ENCODE measurements around the gene MGLL. TPM values are rescaled to one million over a fixed set of nuclear protein-coding genes. Genes with fewer than 3 reads are reported as not detected.
A peak's percentile ranks its signal among the peaks of the same experiment; 100 is the strongest.

Gene MGLL
- polyA plus RNA-seq, 4 donors: 24.7 to 47.2 (median 43.1) TPM

DNA sequence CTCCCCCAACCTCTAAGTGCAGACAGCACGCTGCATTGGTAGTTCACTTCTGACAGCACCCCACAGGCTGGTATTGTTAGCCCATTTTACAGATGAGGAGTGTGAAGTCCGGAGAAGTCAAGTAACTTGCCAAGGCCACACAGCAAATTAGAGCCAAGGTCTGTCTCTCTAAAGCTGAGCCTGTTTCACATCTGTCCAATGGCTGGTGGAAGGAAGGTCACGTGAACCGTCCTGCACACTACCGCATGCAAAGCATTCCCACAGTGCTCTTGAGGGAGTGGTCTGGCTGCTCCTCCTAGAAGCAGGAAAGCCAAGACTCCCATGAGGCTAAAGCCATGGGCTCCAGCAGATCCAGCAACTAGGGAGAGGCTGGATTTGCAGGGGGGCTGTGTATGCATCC, 50.0 kb downstream of the MGLL start:
- Histone ChIP-seq H3K36me3 (ENCODE audit: control insufficient read depth in 3 of 3, insufficient read depth in 2 of 3, low read depth in 1 of 3, low read length in 3 of 3) (peaks cover 0 to 26% (median 0%) of the 10 kb centered on the region in 3 donors), H3K9me3 (ENCODE audit: control insufficient read depth in 2 of 2, insufficient read depth in 1 of 2, low read depth in 1 of 2, low read length in 1 of 2) (peaks cover 0 to 24% of the 10 kb centered on the region in 2 donors), H3K27me3 (ENCODE audit: control insufficient read depth in 3 of 3, insufficient read depth in 3 of 3, low read length in 3 of 3) (no peaks in the 10 kb centered on the region), H3K4me3 (ENCODE audit: low read depth in 1 of 3, low read length in 3 of 3) (no peak overlapping the region), H3K4me1 (ENCODE audit: control insufficient read depth in 3 of 3, insufficient read depth in 2 of 3, low read depth in 1 of 3, low read length in 2 of 3) (peaks cover 3 to 10% (median 7%) of the 10 kb centered on the region in 3 donors), H3K27ac (ENCODE audit: low read depth in 1 of 3, low read length in 2 of 3) (no peak overlapping the region)
- DNase-seq: no peak
- WGBS, 3 donors: 90 to 94% (median 91%) methylated on average over 5 of the region's 5 CpGs
- no peak for FAIRE-seq

DNA sequence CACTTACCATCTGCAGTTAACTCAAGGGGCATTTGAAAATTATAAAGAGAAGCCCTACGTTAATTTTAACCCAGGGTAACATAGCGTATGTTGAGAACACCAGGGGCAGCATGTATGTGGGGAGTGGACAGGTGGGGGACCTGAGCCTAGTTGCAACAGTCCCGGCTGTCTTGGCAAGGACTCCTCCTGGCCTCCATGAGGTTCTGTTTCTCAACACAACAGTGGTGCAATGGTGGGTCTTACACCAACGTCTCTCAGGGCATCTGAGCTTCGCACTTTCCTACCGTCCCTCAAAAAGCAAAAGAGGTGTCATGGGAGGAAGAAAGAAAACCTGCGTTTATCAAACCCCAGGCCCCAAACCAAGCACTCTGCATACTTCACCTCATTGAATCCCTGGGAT, 50.6 kb downstream of the MGLL start:
- FAIRE-seq: no peak
- H3K27ac ChIP-seq (ENCODE audit: low read depth in 1 of 3, low read length in 2 of 3): no peak overlapping the region
- DNase-seq: no peak
- 91 to 98% (median 93%) methylated on average over 7 of the region's 7 CpGs for WGBS, 3 donors
- peaks cover 0 to 20% of the 10 kb centered on the region in 2 donors for H3K9me3 ChIP-seq (ENCODE audit: control insufficient read depth in 2 of 2, insufficient read depth in 1 of 2, low read depth in 1 of 2, low read length in 1 of 2)
- H3K4me1 ChIP-seq (ENCODE audit: control insufficient read depth in 3 of 3, insufficient read depth in 2 of 3, low read depth in 1 of 3, low read length in 2 of 3): peaks cover 3 to 10% (median 6%) of the 10 kb centered on the region in 3 donors
- peaks cover 0 to 26% (median 0%) of the 10 kb centered on the region in 3 donors for H3K36me3 ChIP-seq (ENCODE audit: control insufficient read depth in 3 of 3, insufficient read depth in 2 of 3, low read depth in 1 of 3, low read length in 3 of 3)
- no peak overlapping the region for H3K4me3 ChIP-seq (ENCODE audit: low read depth in 1 of 3, low read length in 3 of 3)
- H3K27me3 ChIP-seq (ENCODE audit: control insufficient read depth in 3 of 3, insufficient read depth in 3 of 3, low read length in 3 of 3): no peaks in the 10 kb centered on the region

DNA sequence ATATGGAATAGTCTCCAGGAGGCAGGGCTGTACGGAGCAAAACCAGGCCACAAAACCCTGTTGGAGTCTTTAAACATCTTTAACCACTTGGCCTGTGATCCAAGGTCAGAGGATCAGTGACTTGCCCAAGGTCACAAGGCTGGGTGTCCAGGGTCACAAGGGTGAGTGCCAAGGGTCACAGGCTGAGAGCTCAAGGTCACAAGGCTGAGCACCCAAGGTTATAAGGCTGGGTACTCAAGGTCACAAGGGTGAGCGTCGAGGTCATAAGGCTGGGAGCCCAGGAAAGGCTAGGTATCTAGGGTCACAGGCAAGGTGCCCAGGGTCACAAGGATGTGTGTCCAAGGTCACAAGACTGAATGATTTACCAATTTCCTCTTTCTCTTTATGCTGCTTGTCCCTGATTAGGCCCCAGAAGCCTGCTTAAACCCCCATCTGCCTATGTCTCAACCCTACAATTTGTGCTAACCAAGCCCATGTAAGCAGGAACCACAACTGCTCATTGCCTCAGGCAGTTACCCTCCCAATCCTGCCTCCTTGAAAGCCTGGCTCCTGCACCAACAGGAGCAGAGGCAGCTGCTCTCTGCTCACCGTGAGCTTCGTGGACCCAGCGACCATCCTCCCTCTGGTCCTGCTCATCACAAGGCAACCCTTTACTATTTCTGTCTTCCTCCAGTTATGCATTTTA, 51.5 kb downstream of the MGLL start:
- Histone ChIP-seq H3K27me3 (ENCODE audit: control insufficient read depth in 3 of 3, insufficient read depth in 3 of 3, low read length in 3 of 3) (no peaks in the 10 kb centered on the region), H3K36me3 (ENCODE audit: control insufficient read depth in 3 of 3, insufficient read depth in 2 of 3, low read depth in 1 of 3, low read length in 3 of 3) (peaks cover 0 to 21% (median 0%) of the 10 kb centered on the region in 3 donors), H3K4me3 (ENCODE audit: low read depth in 1 of 3, low read length in 3 of 3) (no peak overlapping the region), H3K4me1 (ENCODE audit: control insufficient read depth in 3 of 3, insufficient read depth in 2 of 3, low read depth in 1 of 3, low read length in 2 of 3) (peaks cover 3 to 9% (median 3%) of the 10 kb centered on the region in 3 donors), H3K9me3 (ENCODE audit: control insufficient read depth in 2 of 2, insufficient read depth in 1 of 2, low read depth in 1 of 2, low read length in 1 of 2) (peaks cover 0 to 18% of the 10 kb centered on the region in 2 donors), H3K27ac (ENCODE audit: low read depth in 1 of 3, low read length in 2 of 3) (no peak overlapping the region)
- FAIRE-seq (no peak), DNase-seq (no peak)
- WGBS, 3 donors: 80 to 95% (median 84%) methylated on average over 6 of the region's 6 CpGs

DNA sequence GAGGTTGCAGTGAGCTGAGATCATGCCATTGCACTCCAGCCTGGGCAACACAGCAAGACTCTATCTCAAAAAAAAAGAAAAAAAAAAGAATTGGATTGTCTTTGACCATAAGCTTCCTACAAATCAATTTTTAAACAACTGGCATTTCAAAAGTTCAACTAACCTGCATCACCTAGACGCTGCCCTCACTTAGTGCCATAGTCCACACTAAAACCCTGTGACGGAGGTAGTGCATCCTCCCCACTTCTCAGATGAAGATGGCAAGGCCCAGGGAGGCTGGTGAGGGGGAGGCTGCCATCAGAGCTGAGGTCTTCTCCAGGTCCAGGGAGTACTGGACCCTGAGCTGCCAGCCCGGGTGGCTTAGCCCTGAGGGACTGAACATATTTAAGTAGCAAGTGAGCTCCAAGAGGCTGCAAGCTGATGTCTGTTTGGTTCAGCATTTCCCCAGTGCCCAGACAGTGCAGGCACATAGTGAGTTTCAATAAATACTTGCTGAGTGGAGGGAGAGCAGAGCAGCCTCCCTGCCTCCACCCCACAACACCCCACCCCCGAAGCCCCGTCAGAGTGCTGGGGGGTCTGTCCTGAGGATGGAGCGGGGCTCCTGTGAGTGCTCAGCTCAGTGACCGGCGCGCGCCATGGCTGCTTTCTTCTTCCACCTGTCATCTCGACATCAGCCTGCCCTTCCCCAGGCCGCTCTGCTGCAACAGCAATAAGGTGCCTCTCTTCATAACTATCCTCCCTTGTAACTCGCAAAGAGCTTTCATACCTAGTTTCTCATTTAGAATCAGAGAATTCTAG, 52.8 kb downstream of the MGLL start:
- 91 to 95% (median 95%) methylated on average over 13 of the region's 13 CpGs for WGBS, 3 donors
- peaks cover 0 to 5% (median 3%) of the 10 kb centered on the region in 3 donors for H3K4me1 ChIP-seq (ENCODE audit: control insufficient read depth in 3 of 3, insufficient read depth in 2 of 3, low read depth in 1 of 3, low read length in 2 of 3)
- no peak for FAIRE-seq
- H3K27ac ChIP-seq (ENCODE audit: low read depth in 1 of 3, low read length in 2 of 3): no peak overlapping the region
- no peak for DNase-seq
- H3K9me3 ChIP-seq (ENCODE audit: control insufficient read depth in 2 of 2, insufficient read depth in 1 of 2, low read depth in 1 of 2, low read length in 1 of 2): peaks cover 0 to 18% of the 10 kb centered on the region in 2 donors
- peaks cover 0 to 21% (median 0%) of the 10 kb centered on the region in 3 donors for H3K36me3 ChIP-seq (ENCODE audit: control insufficient read depth in 3 of 3, insufficient read depth in 2 of 3, low read depth in 1 of 3, low read length in 3 of 3)
- no peak overlapping the region for H3K4me3 ChIP-seq (ENCODE audit: low read depth in 1 of 3, low read length in 3 of 3)
- no peaks in the 10 kb centered on the region for H3K27me3 ChIP-seq (ENCODE audit: control insufficient read depth in 3 of 3, insufficient read depth in 3 of 3, low read length in 3 of 3)

DNA sequence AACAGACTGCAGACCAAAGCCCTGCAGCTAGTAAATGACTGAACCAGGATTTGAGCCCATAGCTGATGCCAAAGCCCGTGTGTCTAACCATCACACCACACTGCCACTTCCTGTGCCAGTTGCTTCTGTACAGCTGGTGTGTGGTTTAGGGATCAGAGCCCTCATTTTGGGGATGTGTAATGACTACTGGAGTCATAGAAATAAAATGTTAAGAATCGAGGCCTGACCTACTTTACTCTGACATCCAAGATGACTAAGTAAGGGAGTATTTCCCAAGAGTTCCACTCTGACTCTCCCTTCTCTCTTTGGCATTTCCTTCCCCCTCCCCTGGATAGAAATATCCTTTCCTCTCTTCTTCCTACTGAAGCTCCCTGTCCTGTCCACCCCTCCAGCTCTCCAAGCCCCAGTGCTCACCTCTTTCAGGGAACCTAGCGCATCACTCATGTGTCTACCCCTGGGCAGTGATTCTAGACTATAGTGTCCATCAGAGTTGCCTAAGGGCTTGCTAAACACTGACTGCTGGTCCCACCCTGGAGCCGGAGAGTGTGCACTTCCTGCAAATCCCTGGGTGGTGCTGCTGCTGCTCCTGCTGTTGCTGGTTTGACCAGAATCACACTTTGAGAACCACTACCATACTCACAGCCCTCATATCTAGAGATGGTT, 53.8 kb downstream of the MGLL start:
- no peak for DNase-seq

DNA sequence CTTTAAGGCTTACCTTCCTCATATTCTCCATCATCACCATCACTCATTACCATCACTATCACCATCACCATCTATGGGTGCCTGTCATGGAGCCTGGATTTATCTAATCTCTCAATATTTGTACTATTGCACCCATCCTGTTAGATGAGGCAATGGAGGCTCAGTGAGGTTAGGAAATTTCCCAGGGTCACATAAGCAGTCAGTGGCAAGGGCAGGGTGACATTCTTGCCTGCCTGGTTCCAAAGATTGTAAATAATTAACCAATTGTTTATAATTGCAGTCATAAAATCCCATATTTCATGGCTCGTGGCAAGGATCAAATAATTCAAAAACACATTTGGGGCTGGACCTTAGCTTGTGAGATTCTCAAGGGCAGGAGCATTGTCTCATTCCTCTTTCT, 55.2 kb downstream of the MGLL start:
- H3K9me3 ChIP-seq (ENCODE audit: control insufficient read depth in 2 of 2, insufficient read depth in 1 of 2, low read depth in 1 of 2, low read length in 1 of 2): peaks cover 0 to 11% of the 10 kb centered on the region in 2 donors
- H3K36me3 ChIP-seq (ENCODE audit: control insufficient read depth in 3 of 3, insufficient read depth in 2 of 3, low read depth in 1 of 3, low read length in 3 of 3): peaks cover 0 to 16% (median 0%) of the 10 kb centered on the region in 3 donors
- no peak overlapping the region for H3K4me3 ChIP-seq (ENCODE audit: low read depth in 1 of 3, low read length in 3 of 3)
- H3K27me3 ChIP-seq (ENCODE audit: control insufficient read depth in 3 of 3, insufficient read depth in 3 of 3, low read length in 3 of 3): no peaks in the 10 kb centered on the region
- H3K4me1 ChIP-seq (ENCODE audit: control insufficient read depth in 3 of 3, insufficient read depth in 2 of 3, low read depth in 1 of 3, low read length in 2 of 3): peaks cover 0 to 5% (median 0%) of the 10 kb centered on the region in 3 donors
- H3K27ac ChIP-seq (ENCODE audit: low read depth in 1 of 3, low read length in 2 of 3): no peak overlapping the region
- DNase-seq (peak; percentile 46 to 93), FAIRE-seq (no peak)
- WGBS, 3 donors: 15 to 71% (median 19%) methylated on average over 1 of the region's 1 CpG

More for the DNA sequence above, 53.8 kb downstream of the MGLL start:
- peak overlapping the region in 1 of 3 donors; percentile 79 for H3K27ac ChIP-seq (ENCODE audit: low read depth in 1 of 3, low read length in 2 of 3)
- H3K27me3 ChIP-seq (ENCODE audit: control insufficient read depth in 3 of 3, insufficient read depth in 3 of 3, low read length in 3 of 3): no peaks in the 10 kb centered on the region
- peaks cover 0 to 5% (median 0%) of the 10 kb centered on the region in 3 donors for H3K4me1 ChIP-seq (ENCODE audit: control insufficient read depth in 3 of 3, insufficient read depth in 2 of 3, low read depth in 1 of 3, low read length in 2 of 3)
- H3K4me3 ChIP-seq (ENCODE audit: low read depth in 1 of 3, low read length in 3 of 3): no peak overlapping the region
- 53 to 62% (median 58%) methylated on average over 4 of the region's 4 CpGs for WGBS, 3 donors
- H3K9me3 ChIP-seq (ENCODE audit: control insufficient read depth in 2 of 2, insufficient read depth in 1 of 2, low read depth in 1 of 2, low read length in 1 of 2): peaks cover 0 to 18% of the 10 kb centered on the region in 2 donors
- peaks cover 0 to 18% (median 0%) of the 10 kb centered on the region in 3 donors for H3K36me3 ChIP-seq (ENCODE audit: control insufficient read depth in 3 of 3, insufficient read depth in 2 of 3, low read depth in 1 of 3, low read length in 3 of 3)
- FAIRE-seq: no peak

DNA sequence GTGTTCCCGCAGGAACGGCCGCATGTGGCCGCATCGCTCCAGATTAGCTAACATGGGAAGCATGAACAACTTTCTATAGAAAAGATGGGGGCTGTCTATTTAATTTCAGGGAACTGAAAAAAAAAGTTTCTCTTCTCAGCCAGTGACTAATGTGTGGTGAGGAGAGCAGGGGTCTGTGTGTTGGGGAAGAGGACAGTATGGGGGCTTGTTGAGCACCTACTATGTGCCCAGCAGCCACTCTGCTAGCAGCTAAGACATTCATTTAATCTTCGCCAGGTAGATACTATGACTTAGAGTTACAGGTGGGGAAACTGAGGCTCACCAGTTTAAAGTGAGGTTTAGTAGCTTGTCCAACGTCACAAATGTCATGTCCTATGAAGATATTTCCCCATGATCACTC, 56.6 kb downstream of the MGLL start:
- DNase-seq: no peak
- no peak overlapping the region for H3K4me3 ChIP-seq (ENCODE audit: low read depth in 1 of 3, low read length in 3 of 3)
- WGBS, 3 donors: 85 to 90% (median 90%) methylated on average over 7 of the region's 7 CpGs
- no peak overlapping the region for H3K27ac ChIP-seq (ENCODE audit: low read depth in 1 of 3, low read length in 2 of 3)
- H3K36me3 ChIP-seq (ENCODE audit: control insufficient read depth in 3 of 3, insufficient read depth in 2 of 3, low read depth in 1 of 3, low read length in 3 of 3): peaks cover 0 to 17% (median 0%) of the 10 kb centered on the region in 3 donors
- peaks cover 0 to 5% (median 0%) of the 10 kb centered on the region in 3 donors for H3K4me1 ChIP-seq (ENCODE audit: control insufficient read depth in 3 of 3, insufficient read depth in 2 of 3, low read depth in 1 of 3, low read length in 2 of 3)
- H3K9me3 ChIP-seq (ENCODE audit: control insufficient read depth in 2 of 2, insufficient read depth in 1 of 2, low read depth in 1 of 2, low read length in 1 of 2): peaks cover 0 to 11% of the 10 kb centered on the region in 2 donors
- no peak for FAIRE-seq
- H3K27me3 ChIP-seq (ENCODE audit: control insufficient read depth in 3 of 3, insufficient read depth in 3 of 3, low read length in 3 of 3): no peaks in the 10 kb centered on the region

DNA sequence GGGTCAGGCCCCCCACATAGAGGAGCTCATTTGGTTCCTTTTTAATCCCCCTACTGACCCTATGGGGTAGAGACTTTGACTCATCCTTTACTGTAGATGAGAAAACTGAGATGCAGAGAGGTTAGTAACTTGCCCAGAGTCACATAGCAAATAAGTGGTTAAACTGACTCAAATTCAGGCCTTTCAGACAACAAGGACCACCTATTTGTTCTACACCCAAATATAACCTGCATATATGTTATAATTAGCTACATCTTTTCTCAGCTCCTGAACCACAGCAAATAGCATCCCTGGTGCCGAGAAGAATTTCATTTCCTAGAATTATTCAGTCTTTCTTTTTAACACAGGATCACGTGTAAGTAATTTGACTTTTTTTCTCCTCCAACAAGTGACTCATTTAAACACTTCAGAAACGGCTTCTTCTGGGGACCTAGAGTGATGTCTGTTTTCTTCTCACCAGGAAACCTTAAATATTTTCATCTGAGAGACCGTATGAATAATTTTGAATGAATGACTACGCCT, 57.4 kb downstream of the MGLL start:
- no peak for DNase-seq
- WGBS, 3 donors: 65 to 85% (median 70%) methylated on average over 5 of the region's 5 CpGs
- Histone ChIP-seq H3K9me3 (ENCODE audit: control insufficient read depth in 2 of 2, insufficient read depth in 1 of 2, low read depth in 1 of 2, low read length in 1 of 2) (peaks cover 0 to 11% of the 10 kb centered on the region in 2 donors), H3K4me3 (ENCODE audit: low read depth in 1 of 3, low read length in 3 of 3) (no peak overlapping the region), H3K36me3 (ENCODE audit: control insufficient read depth in 3 of 3, insufficient read depth in 2 of 3, low read depth in 1 of 3, low read length in 3 of 3) (peaks cover 0 to 17% (median 0%) of the 10 kb centered on the region in 3 donors), H3K4me1 (ENCODE audit: control insufficient read depth in 3 of 3, insufficient read depth in 2 of 3, low read depth in 1 of 3, low read length in 2 of 3) (peaks cover 0 to 5% (median 0%) of the 10 kb centered on the region in 3 donors), H3K27ac (ENCODE audit: low read depth in 1 of 3, low read length in 2 of 3) (no peak overlapping the region), H3K27me3 (ENCODE audit: control insufficient read depth in 3 of 3, insufficient read depth in 3 of 3, low read length in 3 of 3) (no peaks in the 10 kb centered on the region)
- no peak for FAIRE-seq
